Measurements from ENCODE around the gene STRN3. TPM values are rescaled to one million over a fixed set of nuclear protein-coding genes. Genes with fewer than 3 reads are reported as not detected.
"Not testable (repeated sequence)": the region's sequence is repeated elsewhere in the genome, so short reads cannot be mapped to it uniquely, and the experiment has no call there.

Gene STRN3
- total RNA-seq, 1 donor from 2014 or later: 86.4 TPM

DNA sequence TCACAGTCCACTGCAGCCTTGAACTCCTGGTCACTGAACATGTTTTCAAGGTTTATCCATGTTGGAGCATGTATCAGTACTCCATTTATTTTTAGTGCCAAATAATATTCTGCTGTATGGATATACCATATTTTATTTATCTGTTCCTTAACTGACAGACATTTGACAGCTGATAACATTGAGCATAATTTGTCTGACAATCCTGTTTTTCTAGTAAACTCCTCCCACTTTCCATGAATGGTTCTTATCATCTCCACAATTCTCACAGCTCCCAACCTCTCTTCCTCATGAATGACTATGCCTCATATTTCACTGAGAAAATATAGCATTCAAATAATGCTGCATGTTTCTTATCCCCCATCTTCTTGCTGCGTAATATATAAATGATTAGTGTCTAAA is 118.5 kb downstream of the STRN3 start:
- DNase-seq: no peak

GRCh38 chr14:30906752-30907658 is 119.2 kb downstream of the STRN3 start:
- peak; percentile 60 for DNase-seq

- no peak for DNase-seq
Measured at GRCh38 chr14:30903285-30904124, 122.7 kb downstream of the STRN3 start.

GRCh38 chr14:30897121-30897520 is 129.1 kb downstream of the STRN3 start:
- DNase-seq: not testable (repeated sequence)

GRCh38 chr14:30896435-30896834 is 129.7 kb downstream of the STRN3 start:
- DNase-seq: no peak

DNA sequence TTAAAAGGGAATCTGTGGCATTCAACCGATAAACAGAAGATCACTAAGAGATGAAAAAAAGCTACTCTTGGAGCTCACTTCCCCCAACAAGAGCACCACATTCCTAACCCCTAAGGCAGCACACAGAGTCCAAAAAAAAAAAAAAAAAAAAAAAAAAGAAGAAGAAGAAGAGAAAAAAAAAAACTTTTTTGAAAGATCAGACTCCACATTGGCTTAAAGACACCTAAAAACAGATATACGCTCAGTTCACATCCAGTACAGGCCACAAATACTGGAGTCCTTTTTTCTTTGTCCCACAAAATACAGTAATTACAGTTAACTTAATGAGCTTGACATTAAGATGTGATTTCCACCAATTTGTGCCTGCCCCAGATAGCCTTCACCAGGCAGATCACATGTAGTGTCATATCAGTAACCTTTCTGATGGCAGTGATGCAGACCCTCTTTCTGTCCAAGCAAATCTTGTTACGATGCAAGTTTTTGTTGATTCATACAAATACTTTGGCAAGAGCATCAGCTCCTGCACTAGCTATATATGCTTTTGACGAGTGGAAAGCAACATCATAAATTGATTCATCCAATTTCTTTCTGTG is 131.2 kb downstream of the STRN3 start:
- DNase-seq: no peak

DNA sequence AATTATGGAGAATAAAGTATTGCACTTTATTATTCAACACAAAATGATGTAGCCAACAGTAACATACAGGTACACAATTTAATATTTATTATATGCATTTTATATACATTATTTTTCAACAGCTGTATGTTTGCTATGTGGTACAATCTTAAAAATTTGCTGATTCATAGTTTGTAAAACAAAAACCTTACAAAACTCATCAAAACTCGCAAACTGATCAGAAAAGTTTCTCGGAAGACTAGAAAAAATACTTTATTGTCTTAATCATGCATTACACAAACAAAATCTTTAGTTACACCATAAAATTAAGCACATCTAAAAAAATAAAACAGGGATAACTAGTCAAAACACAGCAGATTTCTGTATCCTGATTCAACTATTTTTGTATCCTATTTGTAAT is 132.4 kb downstream of the STRN3 start:
- no peak for DNase-seq

- DNase-seq: no peak
Measured at GRCh38 chr14:30889244-30889594, 137.0 kb downstream of the STRN3 start.

DNA sequence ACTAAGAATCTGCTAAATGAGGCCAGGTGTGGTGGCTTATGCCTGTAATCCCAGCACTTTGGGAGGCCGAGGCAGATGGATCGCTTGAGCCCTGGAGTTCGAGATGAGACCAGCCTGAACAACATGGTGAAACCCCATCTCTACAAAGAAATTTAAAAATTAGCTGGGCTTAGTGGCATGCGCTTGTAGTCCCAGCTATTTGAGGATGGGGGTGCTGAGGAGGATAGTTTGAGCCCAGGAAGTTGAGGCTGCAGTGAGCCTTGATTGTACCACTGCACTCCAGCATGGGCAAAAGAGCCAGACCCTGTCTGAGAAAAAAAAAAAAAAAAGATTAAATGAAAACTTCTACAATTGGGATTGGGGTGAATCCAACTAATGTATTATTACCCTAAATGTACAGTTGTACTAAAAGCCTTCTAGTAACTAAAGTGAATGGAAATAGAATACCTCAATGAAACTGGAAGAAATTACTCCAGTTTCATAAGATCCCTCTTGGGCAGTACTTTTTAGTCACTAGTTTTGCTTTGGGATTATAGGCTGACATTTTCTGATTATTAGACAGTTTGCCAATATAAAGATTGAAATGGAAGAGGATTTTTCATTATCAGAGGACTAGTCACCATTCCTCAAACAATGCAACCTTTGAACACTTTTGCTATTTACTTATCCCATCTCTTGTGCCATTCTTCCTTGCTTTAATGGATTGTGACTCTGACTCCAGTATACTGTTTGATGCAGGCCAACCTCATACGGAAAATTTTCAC is 137.5 kb downstream of the STRN3 start:
- DNase-seq: no peak

- DNase-seq: no peak
Measured at GRCh38 chr14:30885840-30886740, 140.1 kb downstream of the STRN3 start.

DNA sequence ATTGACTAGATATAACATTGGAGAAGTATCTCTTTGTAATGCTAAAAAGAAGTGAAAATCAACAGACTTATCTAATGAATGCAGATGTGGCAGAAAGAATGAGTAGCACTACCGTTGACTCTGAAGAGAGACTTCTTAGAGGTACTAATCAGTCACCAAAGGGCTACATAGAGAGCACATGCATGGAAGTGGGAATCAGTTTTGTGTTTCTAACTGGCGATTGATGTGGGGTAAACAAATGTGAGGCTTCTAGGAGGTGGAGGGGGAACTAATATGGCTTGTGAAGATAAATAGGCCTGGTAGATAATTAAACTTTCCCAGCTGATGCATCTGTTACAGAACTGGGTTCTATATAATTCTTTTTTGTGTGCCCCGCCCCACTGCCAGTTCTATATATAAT is 141.3 kb downstream of the STRN3 start:
- no peak for DNase-seq

GRCh38 chr14:30883508-30884294 is 142.5 kb downstream of the STRN3 start:
- no peak for DNase-seq

DNA sequence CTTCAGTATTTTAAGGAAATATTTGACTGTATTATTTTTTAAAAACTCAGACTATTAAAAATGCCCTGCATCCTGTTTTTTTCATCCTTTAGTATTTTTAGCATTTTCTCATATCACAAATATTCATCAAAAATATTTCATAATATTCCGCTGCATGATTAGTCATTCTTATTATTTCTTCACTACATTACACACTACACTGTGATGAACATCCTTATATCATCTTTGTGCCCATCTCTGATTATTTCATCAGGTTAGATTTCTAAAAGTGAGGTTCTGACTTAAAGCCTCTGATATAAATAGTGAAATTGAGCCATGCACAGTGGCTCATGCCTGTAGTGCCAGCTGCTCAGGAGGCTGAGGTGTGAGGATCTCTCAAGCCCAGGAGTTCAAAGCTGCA is 143.7 kb downstream of the STRN3 start:
- DNase-seq: no peak

DNA sequence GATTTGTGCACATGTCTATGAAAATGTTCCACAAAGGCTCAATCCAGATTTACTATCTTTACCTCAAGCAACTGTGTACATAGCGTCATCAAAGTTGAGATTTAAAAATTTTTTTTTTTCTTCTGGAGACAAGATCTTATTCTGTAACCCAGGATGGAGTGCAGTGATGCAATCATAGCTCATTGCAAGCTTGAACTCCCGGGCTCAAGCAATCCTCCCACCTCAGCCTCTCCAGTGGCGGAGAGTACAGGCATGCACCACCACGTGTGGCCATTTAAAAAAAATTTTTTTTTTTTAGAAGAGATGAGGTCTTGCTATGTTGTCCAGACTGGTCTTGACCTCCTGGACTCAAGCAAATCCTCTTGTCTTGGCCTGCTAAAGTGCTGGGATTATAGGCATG is 149.5 kb downstream of the STRN3 start:
- no peak for DNase-seq

DNA sequence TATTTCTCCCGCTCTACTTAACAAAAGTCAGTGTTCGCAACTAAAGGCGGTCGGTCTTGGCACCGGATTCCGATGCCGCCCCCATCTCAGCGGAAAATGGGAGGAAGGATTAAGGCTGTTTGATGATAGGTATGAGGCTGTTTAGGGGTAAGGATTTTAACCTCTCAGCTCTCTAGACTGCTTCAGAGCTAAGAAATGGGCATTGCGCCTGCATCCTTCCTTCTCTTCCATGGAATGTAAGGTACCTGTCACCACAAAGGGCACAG is 150.5 kb downstream of the STRN3 start:
- no peak for DNase-seq

DNA sequence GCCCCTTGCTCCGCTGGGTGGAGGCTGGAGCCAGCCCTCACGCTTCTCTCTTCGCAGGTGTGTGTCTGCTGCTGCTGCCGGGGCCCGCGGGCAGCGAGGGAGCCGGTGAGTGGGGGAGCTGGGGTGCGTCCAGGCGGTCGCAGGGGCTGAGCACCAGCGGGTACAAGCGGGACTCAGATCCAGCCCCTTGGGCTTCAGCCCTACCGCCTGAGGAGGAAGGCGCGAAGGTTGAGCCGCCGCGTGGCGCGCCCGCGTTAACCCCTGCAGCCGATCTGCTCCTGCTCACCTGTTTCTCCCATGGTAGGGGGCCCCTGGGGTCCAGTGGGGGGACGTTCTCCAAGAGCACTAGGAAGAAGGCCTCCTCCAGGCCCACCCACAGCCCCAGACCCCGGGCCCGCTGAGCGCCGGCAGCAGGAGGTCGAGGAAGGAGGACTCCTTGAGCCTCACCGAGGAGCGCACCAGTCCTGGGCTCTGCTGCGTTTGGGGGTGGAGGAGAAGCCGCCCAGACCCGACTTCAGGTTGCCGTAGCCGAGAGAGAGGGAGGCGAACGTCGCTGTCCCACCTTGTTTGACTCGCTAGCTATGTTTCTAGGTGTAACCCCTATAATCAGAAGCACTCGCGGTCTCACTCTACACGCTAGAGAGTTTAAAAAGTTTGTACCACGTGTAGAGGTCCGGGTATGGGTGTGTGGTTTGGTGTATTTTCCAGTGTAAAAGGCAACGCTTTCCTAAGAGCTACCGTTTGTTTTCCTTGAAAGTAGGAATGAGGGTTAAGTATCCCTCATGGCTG is 151.0 kb downstream of the STRN3 start:
- DNase-seq: no peak

GRCh38 chr14:30874120-30874998 is 151.8 kb downstream of the STRN3 start, which contains the start of gene COCH:
TSS of gene COCH (plus strand) at chr14:30874559. CDS start at chr14:30874939, 380 bp downstream.
- DNase-seq: peak; percentile 52

GRCh38 chr14:30873308-30874119 is 152.7 kb downstream of the STRN3 start:
- no peak for DNase-seq
